Limb (tissue), 2 donors: ENCODE measurements around the gene CLTCL1.

Experiments
- DNase-seq, 2 donors: peaks; one replicate each; pipeline ENCODE4 v3.0.0-alpha.2; 2016; ENCODE audit errors: extremely low spot score in 2 of 2

The CLTCL1 gene

GRCh38 chr22:19151329-19152191 is 140.0 kb downstream of the CLTCL1 start:
- DNase-seq: no peak

GRCh38 chr22:19150482-19151328 is 140.8 kb downstream of the CLTCL1 start:
- DNase-seq: peak in 1 of 2 donors; percentile 23

- peak in 1 of 2 donors; percentile 23 for DNase-seq
These were observed 141.5 kb downstream of the CLTCL1 start, which contains the start of gene GSC2 for GRCh38 chr22:19149991-19150390. TSS of gene GSC2 (minus strand) at chr22:19150292. CDS start at chr22:19150283, 9 bp downstream.

GRCh38 chr22:19149047-19149883 is 142.3 kb downstream of the CLTCL1 start:
- DNase-seq: peak in 1 of 2 donors; percentile 41

- DNase-seq: peak in 1 of 2 donors; percentile 28
These were observed 143.0 kb downstream of the CLTCL1 start for GRCh38 chr22:19148417-19149046.

GRCh38 chr22:19147195-19147780 is 144.2 kb downstream of the CLTCL1 start:
- DNase-seq: peak in 1 of 2 donors; percentile 19

GRCh38 chr22:19146215-19146968 is 145.1 kb downstream of the CLTCL1 start:
- DNase-seq: no peak

GRCh38 chr22:19143967-19144400 is 147.5 kb downstream of the CLTCL1 start:
- DNase-seq: no peak

- no peak for DNase-seq
These were observed 148.3 kb downstream of the CLTCL1 start for GRCh38 chr22:19143212-19143611.

- DNase-seq: no peak
These were observed 149.1 kb downstream of the CLTCL1 start for GRCh38 chr22:19142394-19142793.

GRCh38 chr22:19139974-19140373 is 151.5 kb downstream of the CLTCL1 start:
- no peak for DNase-seq

- DNase-seq: no peak
These were observed 152.5 kb downstream of the CLTCL1 start for GRCh38 chr22:19139001-19139356.

GRCh38 chr22:19138217-19139000 is 153.1 kb downstream of the CLTCL1 start:
- no peak for DNase-seq

- DNase-seq: no peak
These were observed 153.9 kb downstream of the CLTCL1 start for GRCh38 chr22:19137384-19138216.

- no peak for DNase-seq
These were observed 154.6 kb downstream of the CLTCL1 start for GRCh38 chr22:19136915-19137314.

GRCh38 chr22:19134874-19135273 is 156.6 kb downstream of the CLTCL1 start:
- no peak for DNase-seq

GRCh38 chr22:19134176-19134831 is 157.2 kb downstream of the CLTCL1 start:
- no peak for DNase-seq
